ENCODE measurements around the gene RGS7.

DNA sequence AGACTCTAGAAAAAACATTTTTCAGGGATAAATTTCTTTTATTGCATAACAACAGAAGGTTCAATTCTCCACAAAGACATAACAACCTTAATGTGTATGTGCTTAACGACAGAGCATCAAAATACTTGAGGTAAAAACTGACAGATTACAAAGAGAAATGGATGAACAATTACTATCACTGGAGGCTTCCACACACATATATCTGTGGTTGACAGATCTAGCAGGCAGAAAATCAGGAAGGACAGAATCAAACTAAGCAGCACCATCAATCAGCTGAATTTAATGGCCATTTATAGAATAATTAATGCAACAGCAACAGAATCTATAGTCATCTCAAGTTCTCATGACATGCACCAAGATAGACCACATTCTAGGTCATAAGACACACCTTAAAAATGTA, 439.0 kb downstream of the RGS7 start:
- TF ChIP-seq POLR2AphosphoS5 (IDR thresholded peaks at IDR 0.05) (no peak), POLR2A (IDR thresholded peaks at IDR 0.05) (no peak)
- TF ChIP-seq, protein P1, sequence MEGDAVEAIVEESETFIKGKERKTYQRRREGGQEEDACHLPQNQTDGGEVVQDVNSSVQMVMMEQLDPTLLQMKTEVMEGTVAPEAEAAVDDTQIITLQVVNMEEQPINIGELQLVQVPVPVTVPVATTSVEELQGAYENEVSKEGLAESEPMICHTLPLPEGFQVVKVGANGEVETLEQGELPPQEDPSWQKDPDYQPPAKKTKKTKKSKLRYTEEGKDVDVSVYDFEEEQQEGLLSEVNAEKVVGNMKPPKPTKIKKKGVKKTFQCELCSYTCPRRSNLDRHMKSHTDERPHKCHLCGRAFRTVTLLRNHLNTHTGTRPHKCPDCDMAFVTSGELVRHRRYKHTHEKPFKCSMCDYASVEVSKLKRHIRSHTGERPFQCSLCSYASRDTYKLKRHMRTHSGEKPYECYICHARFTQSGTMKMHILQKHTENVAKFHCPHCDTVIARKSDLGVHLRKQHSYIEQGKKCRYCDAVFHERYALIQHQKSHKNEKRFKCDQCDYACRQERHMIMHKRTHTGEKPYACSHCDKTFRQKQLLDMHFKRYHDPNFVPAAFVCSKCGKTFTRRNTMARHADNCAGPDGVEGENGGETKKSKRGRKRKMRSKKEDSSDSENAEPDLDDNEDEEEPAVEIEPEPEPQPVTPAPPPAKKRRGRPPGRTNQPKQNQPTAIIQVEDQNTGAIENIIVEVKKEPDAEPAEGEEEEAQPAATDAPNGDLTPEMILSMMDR (IDR thresholded peaks at IDR 0.05 in 8 of 11, conservative IDR thresholded peaks at IDR 0.05 in 3 of 11): no peak
